GM06990 (cell line): Measurements from ENCODE around the gene FOXJ3.
A peak's percentile ranks its signal among the peaks of the same experiment; 100 is the strongest.

Source experiments
- DNase-seq: peaks from one replicate; pipeline ENCODE4 v3.0.0-alpha.2; 2011; ENCODE audit not compliant: insufficient read length; ENCODE audit errors: extremely low read depth
- H3K27me3 ChIP-seq: replicated peaks from 2 replicates; pipeline ENCODE4 v1.6.0; 2011; ENCODE audit warnings: low read length; ENCODE audit not compliant: control insufficient read depth, insufficient read depth
- H3K36me3 ChIP-seq: 2 replicates; pipeline ENCODE4 v1.5.1; 2011; ENCODE audit warnings: low read length; ENCODE audit not compliant: control insufficient read depth, insufficient read depth
- H3K4me3 ChIP-seq: replicated peaks from 2 replicates; pipeline ENCODE4 v1.5.1; 2011; ENCODE audit warnings: low read depth, mild to moderate bottlenecking, control low read depth, low read length
- TF ChIP-seq, protein P1 (sequence below): IDR thresholded peaks from 2 replicates; pipeline ENCODE4 v1.5.1; 2011; ENCODE audit warnings: low read length, control low read depth, mild to moderate bottlenecking, inconsistent platforms; ENCODE audit not compliant: insufficient read depth, poor library complexity, severe bottlenecking

Gene FOXJ3

DNA sequence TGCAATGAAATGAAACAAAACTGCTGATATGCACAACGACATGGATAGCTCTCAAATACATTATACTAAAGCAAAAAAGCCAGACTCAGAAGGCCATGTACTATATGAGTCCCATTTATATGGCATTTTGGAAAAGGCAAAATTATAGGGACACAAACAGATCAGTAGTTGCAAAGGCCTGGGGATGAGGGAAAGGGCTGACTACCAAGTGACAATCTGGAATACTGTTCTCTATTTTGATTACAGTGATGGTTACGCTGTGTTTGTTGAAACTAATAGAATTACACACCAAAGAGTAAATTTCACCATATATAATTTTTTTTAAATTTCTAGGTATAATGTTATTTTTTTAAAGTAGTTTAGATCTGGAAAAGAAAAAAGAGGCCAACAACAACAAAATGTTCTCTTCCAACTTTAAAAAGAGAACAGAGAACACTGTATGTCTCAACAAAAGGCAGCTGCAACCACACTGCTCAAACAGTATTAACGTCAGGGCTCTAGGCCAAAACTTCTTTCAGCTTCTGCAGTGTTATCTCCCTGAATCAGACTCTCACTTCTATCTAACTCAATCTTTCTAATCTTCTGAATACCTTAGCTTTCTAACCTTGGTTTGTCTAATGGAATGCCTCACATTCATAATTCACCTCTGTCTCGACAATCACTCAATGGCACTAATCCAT lies 75.8 kb downstream of the FOXJ3 start:
- Histone ChIP-seq H3K27me3 (no peaks in the 10 kb centered on the region), H3K4me3 (no peak overlapping the region), H3K36me3 (peaks cover 2% of the 10 kb centered on the region; the same call in 1 of the 2 replicates)
- TF ChIP-seq, protein P1, sequence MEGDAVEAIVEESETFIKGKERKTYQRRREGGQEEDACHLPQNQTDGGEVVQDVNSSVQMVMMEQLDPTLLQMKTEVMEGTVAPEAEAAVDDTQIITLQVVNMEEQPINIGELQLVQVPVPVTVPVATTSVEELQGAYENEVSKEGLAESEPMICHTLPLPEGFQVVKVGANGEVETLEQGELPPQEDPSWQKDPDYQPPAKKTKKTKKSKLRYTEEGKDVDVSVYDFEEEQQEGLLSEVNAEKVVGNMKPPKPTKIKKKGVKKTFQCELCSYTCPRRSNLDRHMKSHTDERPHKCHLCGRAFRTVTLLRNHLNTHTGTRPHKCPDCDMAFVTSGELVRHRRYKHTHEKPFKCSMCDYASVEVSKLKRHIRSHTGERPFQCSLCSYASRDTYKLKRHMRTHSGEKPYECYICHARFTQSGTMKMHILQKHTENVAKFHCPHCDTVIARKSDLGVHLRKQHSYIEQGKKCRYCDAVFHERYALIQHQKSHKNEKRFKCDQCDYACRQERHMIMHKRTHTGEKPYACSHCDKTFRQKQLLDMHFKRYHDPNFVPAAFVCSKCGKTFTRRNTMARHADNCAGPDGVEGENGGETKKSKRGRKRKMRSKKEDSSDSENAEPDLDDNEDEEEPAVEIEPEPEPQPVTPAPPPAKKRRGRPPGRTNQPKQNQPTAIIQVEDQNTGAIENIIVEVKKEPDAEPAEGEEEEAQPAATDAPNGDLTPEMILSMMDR: no peak
- DNase-seq: peak; percentile 20

DNA sequence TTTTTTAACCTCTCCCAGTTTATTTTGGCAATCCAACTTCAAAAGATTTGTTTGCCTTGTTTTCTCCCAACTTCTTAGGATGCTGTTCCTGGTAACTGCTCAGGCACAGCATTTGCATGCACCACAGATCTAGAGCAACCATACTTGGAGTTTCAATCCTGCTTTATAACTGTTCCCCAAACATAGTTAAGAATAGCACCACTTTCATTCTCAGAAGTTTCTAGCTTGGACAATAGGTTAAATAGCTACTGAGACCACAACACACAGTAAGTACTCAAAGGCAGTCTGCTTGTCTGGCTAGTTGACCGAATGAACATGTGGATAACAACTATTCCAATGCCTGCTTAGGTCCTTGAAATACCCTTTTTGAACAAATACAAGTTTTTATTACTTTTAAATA lies 76.8 kb downstream of the FOXJ3 start:
- H3K4me3 ChIP-seq: no peak overlapping the region
- no peaks in the 10 kb centered on the region for H3K27me3 ChIP-seq
- TF ChIP-seq, protein P1: no peak
- H3K36me3 ChIP-seq: no peaks in the 10 kb centered on the region
- DNase-seq: no peak

DNA sequence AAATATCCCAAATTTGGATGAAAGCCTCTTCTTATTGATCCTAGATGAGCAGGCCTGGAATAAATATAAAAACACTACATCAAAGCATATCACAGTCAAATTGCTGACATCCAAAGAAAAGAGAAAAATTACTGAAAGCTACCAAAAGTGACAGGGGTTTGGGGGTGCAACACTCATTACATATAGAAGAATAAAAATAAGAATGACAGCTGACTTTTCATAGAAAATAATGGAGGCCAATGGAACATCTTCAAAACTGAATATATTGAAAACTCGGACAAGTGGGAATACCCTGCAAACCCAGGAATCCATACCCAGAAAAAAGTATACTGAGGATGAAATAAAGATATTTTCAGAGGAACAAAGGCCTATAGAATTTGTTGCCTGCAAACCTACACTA lies 84.0 kb downstream of the FOXJ3 start:
- no peak overlapping the region for H3K4me3 ChIP-seq
- H3K36me3 ChIP-seq: no peaks in the 10 kb centered on the region
- DNase-seq: no peak
- no peaks in the 10 kb centered on the region for H3K27me3 ChIP-seq
- TF ChIP-seq, protein P1: no peak

DNA sequence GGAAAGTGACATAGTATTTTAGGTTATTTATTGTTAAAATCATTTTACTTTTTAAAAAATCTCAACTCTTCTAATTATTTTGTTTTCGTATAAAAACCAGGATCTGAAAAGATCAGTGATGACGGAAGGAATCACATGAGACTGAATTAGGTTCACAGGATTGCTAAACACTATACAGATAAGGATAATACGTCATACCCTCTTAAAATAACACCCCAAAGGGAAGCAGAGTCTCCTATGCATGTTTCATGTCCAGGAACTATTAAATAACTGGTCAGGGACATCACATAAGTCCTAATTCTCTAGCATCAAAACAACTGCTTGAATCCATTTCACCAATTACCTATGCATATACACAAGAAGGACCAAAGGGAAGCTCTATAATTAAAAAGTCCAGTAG lies 84.9 kb downstream of the FOXJ3 start:
- TF ChIP-seq, protein P1: no peak
- Histone ChIP-seq H3K4me3 (no peak overlapping the region), H3K27me3 (no peaks in the 10 kb centered on the region), H3K36me3 (no peaks in the 10 kb centered on the region)
- no peak for DNase-seq

DNA sequence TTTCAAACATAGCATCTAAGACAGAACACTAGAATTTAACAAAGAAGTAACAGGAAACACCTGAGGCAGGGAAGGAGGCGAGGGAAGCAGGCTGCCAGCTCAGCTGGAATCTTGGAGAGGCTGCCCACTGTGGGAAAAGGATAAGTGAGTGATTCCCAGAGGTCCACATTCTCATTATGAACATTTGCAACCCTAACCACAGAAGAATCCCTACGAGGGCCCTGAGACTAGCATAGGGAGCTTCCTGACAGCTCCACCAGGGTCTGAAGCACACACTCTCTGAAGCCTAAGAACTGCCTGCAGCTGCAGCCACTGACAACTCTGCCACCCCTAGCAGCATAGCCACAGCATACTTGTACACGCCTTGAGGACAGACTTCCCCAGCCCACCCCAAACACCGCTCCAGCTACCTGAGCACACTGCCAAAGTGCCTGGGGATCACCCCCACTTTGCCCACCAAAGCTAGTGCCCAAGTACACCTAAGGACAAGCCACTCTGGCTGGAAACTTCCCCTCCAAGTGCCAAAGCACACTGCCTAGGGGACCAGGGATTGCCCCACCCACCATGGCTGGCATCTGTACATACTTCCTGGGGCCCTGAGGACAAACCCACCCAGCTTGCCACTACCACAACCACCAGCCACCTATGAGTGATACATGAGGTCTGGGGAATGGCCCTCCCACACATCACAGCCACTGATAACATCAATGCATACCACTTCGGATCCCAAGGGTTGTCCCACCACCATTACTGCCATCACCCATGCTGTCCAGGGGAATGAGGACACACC lies 93.9 kb downstream of the FOXJ3 start:
- H3K36me3 ChIP-seq: no peaks in the 10 kb centered on the region
- H3K27me3 ChIP-seq: no peaks in the 10 kb centered on the region
- no peak overlapping the region for H3K4me3 ChIP-seq
- TF ChIP-seq, protein P1: no peak
- DNase-seq: no peak

DNA sequence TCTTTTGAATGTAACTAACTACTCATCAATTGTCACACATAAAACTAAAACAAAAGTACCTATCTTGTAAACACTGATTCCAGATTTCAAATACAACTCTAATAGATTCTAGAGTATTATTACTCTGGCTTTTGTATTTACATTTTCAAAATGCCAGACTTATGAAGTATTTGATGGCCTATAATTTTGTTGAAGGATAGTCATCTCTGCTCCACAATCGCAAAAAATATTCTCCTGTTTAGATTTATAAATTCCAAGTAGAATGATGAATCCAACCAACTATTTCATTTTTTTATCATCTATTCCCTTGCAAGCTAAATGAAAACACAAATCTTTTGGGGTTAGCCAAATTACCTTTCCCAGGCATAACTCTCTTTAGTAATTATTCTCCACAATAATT lies 95.5 kb downstream of the FOXJ3 start:
- Histone ChIP-seq H3K27me3 (no peaks in the 10 kb centered on the region), H3K36me3 (no peaks in the 10 kb centered on the region; the same call in 1 of the 2 replicates), H3K4me3 (no peak overlapping the region)
- no peak for DNase-seq
- TF ChIP-seq, protein P1: no peak
